Stimulated activated CD4-positive, alpha-beta T cell treated with anti-CD3 and anti-CD28 coated beads, Interleukin-15, amount 100 ng/mL, for 48 hours (primary cell): ENCODE data around the gene OR2M4.
"Not testable (repeated sequence)": the region's sequence is repeated elsewhere in the genome, so short reads cannot be mapped to it uniquely, and the experiment has no call there.

ENCODE experiments used
- DNase-seq, 2 donors: peaks; one replicate each; pipeline ENCODE4 v3.0.0-alpha.2; 2020; ENCODE audit warnings: low read depth in 2 of 2

The OR2M4 gene, protein sequence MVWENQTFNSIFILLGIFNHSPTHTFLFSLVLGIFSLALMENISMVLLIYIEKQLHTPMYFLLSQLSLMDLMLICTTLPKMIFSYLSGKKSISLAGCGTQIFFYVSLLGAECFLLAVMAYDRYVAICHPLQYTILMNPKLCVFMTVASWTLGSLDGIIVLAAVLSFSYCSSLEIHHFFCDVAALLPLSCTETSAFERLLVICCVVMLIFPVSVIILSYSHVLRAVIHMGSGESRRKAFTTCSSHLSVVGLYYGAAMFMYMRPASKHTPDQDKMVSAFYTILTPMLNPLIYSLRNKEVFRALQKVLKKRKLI

DNA sequence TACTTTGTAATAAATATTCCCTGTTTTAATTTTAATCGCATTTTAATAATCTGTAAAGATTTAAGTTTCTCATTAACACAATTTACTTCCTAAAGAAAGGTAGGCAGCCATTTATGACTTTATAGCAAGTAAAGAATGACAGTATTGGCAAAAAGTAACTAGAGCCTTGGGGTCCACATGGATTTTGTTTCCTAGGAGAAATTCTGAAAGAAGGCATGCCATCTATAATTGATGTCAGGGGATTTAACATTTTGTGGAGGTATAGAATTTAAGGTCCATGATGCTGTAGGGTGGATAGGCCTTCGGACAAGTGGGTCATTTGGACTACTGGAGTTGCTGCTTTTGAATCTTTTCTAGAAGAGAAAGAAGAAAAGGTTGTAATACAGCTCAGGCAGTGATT, at the start of gene OR2M4:
OR2M4 (plus strand) TSS at position 301 of the 400 bp plus-strand sequence. CDS start 7,512 bp downstream, outside the sequence.
- DNase-seq: no peak

DNA sequence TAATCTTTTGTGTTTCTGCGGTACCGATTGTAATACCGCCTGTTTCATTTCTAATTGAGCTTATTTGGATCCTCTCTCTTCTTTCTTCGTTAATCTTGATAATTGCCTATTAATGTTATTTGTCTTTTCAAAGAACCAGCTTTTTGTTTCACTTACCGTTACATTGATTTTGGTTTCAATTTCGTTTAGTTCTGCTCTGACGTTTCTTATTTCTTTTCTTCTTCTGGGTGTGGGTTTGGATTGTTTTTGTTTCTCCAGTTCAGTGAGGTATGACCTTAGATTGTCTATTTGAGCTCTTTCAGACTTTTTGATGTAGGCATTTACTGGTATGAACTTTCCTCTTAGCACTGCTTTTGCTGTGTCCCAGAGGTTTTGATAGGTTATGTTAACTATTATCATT, 47.2 kb upstream of the OR2M4 start:
- no peak for DNase-seq

DNA sequence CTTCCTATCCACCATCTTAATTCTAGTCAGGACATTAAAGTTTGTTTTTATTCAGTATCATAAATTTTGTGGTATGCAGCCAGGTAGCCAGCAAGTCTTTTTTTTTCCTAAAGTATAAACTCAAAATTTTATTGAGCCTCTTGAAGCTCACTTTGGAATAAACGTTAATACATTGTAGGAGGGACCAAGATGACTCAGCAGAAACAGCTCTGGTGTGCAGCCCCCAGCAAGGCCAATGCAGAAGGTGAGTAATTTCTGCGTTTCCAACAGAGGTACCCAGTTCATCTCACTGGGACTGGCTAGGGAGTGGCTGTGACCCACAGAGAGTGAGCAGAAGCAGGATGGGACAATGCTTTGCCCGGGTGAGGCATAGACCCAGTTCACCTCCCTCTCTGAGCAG, 43.9 kb upstream of the OR2M4 start:
- DNase-seq: no peak

DNA sequence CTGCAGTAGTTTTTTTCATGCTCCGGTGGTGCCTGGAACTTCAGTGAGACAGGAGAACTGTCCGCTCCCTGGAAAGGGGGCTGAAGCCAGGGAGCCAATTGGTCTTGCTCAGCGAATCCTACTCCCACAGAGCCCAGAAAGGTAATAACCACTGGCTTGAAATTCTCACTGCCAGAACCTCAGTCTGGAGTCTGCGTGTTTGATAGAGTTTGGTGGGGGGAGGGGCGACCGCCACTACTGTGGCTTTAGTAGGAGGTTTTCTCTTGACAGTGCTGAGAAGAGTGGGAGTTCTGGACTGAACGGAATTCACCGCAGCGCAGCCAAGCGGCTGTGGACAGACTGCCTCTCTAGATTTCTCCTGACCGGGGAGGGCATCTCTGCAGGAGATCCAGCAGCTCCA, 42.2 kb upstream of the OR2M4 start:
- no peak for DNase-seq

DNA sequence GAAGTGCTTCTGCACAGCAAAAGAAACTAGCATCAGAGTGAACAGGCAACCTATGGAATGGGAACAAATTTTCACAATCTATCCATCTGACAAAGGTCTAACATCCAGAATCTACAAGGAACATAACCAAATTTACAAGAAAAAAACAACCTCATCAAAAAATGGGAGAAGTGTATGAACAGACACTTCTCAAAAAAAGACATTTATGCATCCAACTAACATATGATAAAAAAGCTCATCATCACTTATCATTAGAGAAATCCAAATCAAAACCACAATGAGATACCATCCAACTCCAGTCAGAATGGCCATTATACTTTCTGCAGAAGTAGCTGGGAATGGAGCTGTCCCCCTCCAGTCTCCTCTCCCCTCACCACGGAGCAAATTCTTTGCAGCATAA, 37.1 kb upstream of the OR2M4 start:
- DNase-seq: no peak

DNA sequence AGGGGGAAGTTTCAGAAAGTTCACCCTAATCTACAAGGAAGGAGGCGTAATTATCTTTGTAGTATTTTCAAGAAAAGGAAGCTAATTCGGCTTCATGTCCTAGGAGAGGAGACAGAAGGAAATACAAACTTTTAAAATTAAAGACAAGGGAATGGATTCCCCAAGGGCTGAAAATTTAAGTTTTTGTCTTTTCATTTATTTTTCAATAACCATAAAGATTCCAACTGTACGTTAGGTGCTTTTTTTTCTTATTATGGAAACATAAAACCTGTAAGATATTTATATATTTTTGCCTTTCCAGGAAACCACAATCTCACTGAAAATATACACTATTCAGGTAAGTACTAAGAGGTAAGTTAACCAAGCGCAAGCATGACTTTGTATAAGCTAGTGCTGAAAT, 34.3 kb upstream of the OR2M4 start, which contains the start of gene OR2M3:
OR2M3 (plus strand) TSS at position 301 of the 400 bp plus-strand sequence. CDS start 5,803 bp downstream, outside the sequence.
- DNase-seq: no peak

DNA sequence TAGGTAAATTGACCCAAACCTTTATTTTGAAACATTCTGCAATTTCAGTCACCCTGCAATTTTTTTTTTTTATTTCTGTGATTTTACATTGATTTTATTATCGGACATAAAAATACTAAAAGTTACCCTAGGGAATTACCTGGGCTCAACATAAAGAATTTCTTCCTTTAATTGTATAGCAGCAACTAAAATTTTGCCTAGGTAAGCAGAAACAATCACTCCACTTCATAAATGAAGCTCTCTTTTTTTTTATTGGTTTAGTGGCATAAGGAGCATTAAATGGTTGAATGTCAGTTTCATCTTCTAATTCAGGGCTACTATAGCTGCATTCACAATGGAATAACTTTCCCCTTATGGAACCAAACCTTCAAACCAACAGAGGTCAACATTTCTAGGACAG, 15.3 kb upstream of the OR2M4 start:
- DNase-seq: no peak

DNA sequence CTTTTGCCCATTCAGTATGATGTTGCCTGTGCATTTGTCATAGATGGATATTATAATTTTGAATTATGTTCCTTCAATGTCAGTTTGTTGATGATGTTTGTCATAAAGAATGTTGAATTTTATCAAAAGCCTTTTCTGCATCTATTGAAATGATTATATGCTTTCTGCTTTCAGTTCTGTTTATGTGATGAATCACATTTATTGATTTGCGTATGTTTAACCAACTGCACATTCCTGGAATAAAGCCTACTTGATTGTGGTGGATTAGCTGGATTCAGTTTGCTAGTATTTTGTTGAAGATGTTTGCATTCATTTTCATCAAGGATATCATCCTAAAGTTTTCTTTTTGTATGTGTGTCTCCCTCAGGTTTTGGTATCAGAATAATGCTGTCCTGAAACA, 5.7 kb upstream of the OR2M4 start:
- DNase-seq: no peak

DNA sequence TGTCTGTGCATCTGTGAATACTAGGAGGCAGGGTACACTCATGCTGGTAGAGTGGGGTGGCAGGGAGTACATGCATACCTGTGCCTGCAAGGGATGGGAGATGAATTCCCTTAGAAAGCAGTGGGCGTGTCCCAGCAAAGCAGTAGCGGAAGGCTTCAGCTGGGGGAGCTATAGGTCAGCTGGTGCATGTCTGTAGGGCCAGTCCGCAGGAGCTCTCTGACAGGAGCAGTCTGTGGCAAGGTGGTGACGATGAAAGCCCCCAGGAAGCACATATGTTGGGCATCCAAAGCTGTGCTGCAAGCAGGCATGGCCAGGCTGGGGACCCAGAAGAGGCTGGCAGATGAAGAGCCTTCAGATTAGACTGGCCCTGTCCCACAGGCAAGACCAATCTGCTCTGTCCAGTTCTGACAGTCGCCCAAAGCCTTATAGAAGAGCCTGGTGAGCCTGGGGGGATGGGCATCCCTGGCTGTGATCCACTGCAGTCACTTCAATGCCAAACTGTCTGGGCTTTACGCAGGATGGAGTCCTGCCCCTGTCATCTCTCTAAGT, 1.8 kb upstream of the OR2M4 start:
- no peak for DNase-seq

DNA sequence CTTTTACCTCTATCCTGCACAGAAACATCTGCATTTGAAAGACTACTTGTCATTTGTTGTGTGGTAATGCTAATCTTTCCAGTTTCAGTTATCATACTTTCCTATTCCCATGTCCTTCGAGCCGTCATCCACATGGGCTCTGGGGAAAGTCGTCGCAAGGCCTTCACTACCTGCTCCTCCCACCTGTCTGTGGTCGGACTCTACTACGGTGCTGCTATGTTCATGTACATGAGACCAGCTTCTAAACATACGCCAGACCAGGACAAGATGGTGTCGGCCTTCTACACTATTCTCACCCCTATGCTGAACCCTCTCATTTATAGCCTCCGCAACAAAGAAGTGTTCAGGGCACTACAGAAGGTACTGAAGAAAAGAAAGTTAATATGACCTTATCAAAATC, 8.3 kb downstream of the OR2M4 start:
- no peak for DNase-seq

DNA sequence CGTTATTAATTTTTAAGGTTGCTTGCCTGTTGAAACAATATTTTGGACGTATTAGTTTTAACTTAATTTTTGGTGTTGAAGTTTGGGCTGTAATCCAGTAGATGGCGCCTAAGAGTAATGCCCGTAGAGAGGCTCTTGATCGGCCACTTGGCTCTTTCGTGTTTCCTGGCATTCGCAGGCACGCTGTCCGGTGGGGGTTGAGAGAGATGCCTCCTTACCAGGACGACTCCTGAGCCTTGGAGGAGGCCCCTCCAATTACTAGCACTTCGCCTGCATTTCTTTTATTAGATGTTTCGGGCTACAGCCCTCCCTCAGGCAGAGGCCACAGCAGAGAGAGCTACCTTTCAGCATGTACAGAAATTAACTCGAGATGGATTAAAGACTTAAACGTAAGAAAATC, 12.0 kb downstream of the OR2M4 start:
- DNase-seq: peak in 1 of 2 donors; percentile 2

DNA sequence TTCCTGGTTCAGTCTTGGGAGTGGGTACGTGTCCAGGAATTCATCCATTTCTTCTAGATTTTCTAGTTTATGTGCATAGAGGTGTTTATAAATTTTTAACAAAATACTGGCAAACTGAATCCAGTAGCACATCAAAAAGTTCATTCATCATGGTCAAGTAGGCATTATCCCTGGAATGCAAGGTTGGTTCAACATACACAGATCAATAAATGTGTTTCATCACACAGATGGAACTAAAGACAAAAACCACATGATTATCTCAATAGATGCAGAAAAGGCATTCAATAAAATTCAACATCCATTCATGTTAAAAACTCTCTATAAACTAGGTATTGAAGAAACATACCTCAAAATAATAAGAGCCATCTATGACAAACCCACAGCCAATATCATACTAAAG, 28.1 kb downstream of the OR2M4 start:
- DNase-seq: not testable (repeated sequence)

DNA sequence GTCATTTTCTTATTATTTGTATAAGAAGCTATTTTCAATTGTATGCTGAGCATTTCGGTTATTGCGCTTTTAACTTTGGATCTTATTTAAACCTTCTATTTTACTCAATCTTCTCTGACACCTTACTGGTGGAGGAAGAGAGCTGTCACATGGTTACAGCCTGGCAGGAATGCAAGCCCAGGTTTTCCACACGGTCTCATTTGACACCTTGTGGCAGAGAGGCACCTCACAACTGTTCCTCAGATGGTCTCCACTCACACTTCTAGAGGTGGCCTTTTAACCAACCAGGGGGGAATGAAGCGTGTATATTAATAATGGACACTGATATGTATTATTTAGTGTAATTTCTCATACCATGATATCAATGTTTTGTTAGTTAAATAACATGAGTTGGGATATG, 37.0 kb downstream of the OR2M4 start:
- DNase-seq: no peak

DNA sequence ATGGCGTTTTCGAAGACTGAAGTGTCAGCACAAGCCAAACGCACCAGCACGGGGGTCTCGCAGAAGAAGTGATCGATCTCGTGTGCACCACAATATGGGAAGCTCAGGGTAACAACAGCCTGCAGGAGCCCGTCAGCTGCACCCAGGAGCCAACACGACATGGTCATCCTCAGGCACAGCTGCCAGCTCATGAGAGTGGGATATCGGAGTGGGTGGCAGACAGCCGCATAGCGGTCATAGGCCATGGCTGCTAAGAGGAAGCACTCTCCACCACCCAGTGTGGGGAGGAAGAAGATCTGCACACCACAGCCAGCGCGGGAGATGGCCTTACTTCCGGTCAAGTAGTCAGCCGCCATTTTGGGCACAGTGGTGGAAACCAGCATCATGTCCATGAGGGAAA, 42.0 kb downstream of the OR2M4 start:
- DNase-seq: not testable (repeated sequence)

DNA sequence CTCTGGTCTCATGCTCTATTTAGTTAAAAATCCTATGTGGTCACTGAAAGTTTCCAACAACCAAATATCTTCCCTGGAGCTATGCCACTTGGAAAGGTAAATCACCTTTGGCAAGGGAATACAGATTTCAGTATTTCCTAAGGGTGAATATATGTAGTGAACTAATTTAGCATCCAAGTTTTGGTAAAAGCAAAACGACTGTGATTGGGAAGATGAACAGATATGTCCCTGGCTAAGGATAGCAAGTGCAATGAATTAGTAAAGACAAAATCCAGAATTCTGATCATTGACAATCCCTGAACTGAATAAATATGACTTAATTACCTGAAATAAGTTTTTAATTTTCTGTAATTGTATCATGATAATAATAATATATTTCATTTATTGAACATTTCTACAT, 46.7 kb downstream of the OR2M4 start, which contains the start of gene OR2T33:
OR2T33 (minus strand) TSS at position 101 of the 400 bp plus-strand sequence. CDS start 4,162 bp downstream, outside the sequence.
- no peak for DNase-seq

DNA sequence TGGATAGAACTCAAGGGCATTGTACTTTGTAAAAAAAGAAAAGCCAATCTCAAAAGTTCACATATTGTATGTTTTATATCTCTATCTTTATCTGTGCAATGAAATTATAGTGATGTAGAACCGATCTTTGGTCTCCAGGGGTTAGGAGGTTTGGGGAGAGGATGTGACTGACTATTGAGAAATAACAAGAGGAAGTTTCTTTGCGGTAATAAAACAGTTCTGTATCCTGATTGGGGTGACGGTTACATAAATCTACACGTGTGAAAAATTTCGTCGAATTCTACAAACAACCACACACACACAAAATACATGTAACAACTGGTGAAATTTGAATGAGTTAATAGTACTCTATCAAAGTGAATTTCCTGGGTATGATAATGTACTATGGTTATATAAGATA, 57.2 kb downstream of the OR2M4 start:
- DNase-seq: no peak
